Measurements from ENCODE around the gene FOXO3. TPM values are rescaled to one million over a fixed set of nuclear protein-coding genes. Genes with fewer than 3 reads are reported as not detected.

FOXO3 gene
- total RNA-seq, 1 donor from 2014 or later, result 13.7 TPM

DNA sequence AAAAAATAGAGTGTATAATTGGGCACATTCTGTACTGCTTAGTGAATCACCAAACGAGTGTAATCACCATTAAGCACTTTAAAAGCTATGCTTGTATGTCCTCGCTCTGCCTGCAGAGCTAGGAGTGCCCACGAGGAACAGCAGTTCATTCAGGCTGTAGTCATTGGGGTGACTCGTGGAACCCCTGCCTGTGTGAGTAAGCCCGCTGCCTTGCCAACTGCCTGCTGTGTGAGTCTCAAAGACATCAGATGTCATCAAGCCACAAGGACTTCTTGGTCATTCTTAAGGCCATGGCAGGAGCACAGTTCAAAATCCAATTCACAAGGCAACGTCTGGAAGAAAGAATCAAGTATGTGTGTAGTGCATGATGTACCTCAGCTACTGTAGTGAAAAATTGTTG lies 60.4 kb downstream of the FOXO3 start:
- no peak overlapping the region for H3K4me3 Mint-ChIP-seq
- Histone ChIP-seq H3K4me2 (no peak overlapping the region), H3K79me2 (ENCODE audit: low read depth) (peaks cover 6% of the 10 kb centered on the region), H3K4me3 (no peak overlapping the region), H2AFZ (replicated peaks) (no peak overlapping the region), H3K4me1 (no peaks in the 10 kb centered on the region), H3K27me3 (no peaks in the 10 kb centered on the region), H4K20me1 (ENCODE audit: low read depth) (peaks cover 23% of the 10 kb centered on the region), H3K27ac (no peak overlapping the region), H3F3A (ENCODE audit: low read depth) (no peaks in the 10 kb centered on the region), H3K36me3 (no peaks in the 10 kb centered on the region), H3K9me3 (ENCODE audit: low read depth) (no peaks in the 10 kb centered on the region), H3K9ac (no peak overlapping the region)
- H3K27me3 Mint-ChIP-seq (ENCODE audit: insufficient read depth, low read depth), result no peaks in the 10 kb centered on the region
- no peaks in the 10 kb centered on the region for H3K9me3 Mint-ChIP-seq
- peaks cover 13% of the 10 kb centered on the region for H3K4me1 Mint-ChIP-seq
- peaks cover 5% of the 10 kb centered on the region for H3K36me3 Mint-ChIP-seq
- DNase-seq (ENCODE audit: low spot score), result no peak
- no peak for TF ChIP-seq EZH2phosphoT487 (IDR thresholded peaks at IDR 0.05)
- TF ChIP-seq, protein P1, sequence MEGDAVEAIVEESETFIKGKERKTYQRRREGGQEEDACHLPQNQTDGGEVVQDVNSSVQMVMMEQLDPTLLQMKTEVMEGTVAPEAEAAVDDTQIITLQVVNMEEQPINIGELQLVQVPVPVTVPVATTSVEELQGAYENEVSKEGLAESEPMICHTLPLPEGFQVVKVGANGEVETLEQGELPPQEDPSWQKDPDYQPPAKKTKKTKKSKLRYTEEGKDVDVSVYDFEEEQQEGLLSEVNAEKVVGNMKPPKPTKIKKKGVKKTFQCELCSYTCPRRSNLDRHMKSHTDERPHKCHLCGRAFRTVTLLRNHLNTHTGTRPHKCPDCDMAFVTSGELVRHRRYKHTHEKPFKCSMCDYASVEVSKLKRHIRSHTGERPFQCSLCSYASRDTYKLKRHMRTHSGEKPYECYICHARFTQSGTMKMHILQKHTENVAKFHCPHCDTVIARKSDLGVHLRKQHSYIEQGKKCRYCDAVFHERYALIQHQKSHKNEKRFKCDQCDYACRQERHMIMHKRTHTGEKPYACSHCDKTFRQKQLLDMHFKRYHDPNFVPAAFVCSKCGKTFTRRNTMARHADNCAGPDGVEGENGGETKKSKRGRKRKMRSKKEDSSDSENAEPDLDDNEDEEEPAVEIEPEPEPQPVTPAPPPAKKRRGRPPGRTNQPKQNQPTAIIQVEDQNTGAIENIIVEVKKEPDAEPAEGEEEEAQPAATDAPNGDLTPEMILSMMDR (IDR thresholded peaks at IDR 0.05), result no peak
- H3K27ac Mint-ChIP-seq, result no peak overlapping the region

GRCh38 chr6:108622641-108623298 lies 62.1 kb downstream of the FOXO3 start:
- DNase-seq (ENCODE audit: low spot score), result no peak
- Mint-ChIP-seq H3K4me1 (peaks cover 15% of the 10 kb centered on the region), H3K27me3 (ENCODE audit: insufficient read depth, low read depth) (no peaks in the 10 kb centered on the region), H3K27ac (no peak overlapping the region), H3K9me3 (no peaks in the 10 kb centered on the region), H3K36me3 (peaks cover 5% of the 10 kb centered on the region), H3K4me3 (no peak overlapping the region)
- Histone ChIP-seq H3K4me1 (peaks cover 1% of the 10 kb centered on the region), H3K4me2 (no peak overlapping the region), H3F3A (ENCODE audit: low read depth) (no peaks in the 10 kb centered on the region), H3K79me2 (ENCODE audit: low read depth) (peaks cover 6% of the 10 kb centered on the region), H3K36me3 (no peaks in the 10 kb centered on the region), H3K27ac (no peak overlapping the region), H2AFZ (replicated peaks) (no peak overlapping the region), H3K9ac (no peak overlapping the region), H3K4me3 (no peak overlapping the region), H3K9me3 (ENCODE audit: low read depth) (no peaks in the 10 kb centered on the region), H4K20me1 (ENCODE audit: low read depth) (peaks cover 32% of the 10 kb centered on the region), H3K27me3 (no peaks in the 10 kb centered on the region)
- TF ChIP-seq EZH2 (IDR thresholded peaks at IDR 0.05) (no peak), EZH2phosphoT487 (IDR thresholded peaks at IDR 0.05) (no peak)
- TF ChIP-seq, protein P1 (IDR thresholded peaks at IDR 0.05), result no peak

DNA sequence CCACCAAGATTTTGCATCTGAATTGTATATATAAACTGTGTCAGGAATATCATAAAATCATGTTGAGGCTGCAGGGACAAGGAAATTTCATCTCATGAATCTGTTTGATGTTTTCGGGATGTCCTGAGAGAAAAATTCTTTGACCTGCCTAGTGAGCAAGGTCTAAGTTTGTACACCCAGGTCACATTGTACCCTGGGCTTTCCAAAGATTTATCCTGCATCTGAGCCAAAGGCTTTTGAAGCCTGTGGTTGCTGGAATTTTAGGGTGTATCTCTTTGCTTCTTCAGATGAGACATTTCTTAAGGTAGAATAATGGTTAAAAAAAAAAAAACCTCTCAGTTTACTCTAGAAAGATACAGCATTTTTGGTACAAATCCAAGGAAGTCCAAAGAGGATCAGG lies 63.3 kb downstream of the FOXO3 start:
- H2AFZ ChIP-seq (replicated peaks), result no peak overlapping the region
- Mint-ChIP-seq H3K4me3 (no peak overlapping the region), H3K4me1 (peaks cover 22% of the 10 kb centered on the region), H3K27ac (no peak overlapping the region), H3K27me3 (ENCODE audit: insufficient read depth, low read depth) (peaks cover 3% of the 10 kb centered on the region), H3K36me3 (peaks cover 2% of the 10 kb centered on the region), H3K9me3 (no peaks in the 10 kb centered on the region)
- H3K27ac ChIP-seq, result no peak overlapping the region
- H3K27me3 ChIP-seq, result no peaks in the 10 kb centered on the region
- H3K79me2 ChIP-seq (ENCODE audit: low read depth), result peaks cover 1% of the 10 kb centered on the region
- H3K4me2 ChIP-seq, result no peak overlapping the region
- no peaks in the 10 kb centered on the region for H3K9me3 ChIP-seq (ENCODE audit: low read depth)
- H4K20me1 ChIP-seq (ENCODE audit: low read depth), result peaks cover 33% of the 10 kb centered on the region
- no peak for DNase-seq (ENCODE audit: low spot score)
- no peak overlapping the region for H3K9ac ChIP-seq
- no peak for TF ChIP-seq EZH2phosphoT487 (IDR thresholded peaks at IDR 0.05)
- TF ChIP-seq, protein P1 (IDR thresholded peaks at IDR 0.05), result no peak
- no peak for TF ChIP-seq EZH2 (IDR thresholded peaks at IDR 0.05)
- no peak overlapping the region for H3K4me3 ChIP-seq
- H3K4me1 ChIP-seq, result peaks cover 6% of the 10 kb centered on the region
- H3F3A ChIP-seq (ENCODE audit: low read depth), result no peaks in the 10 kb centered on the region
- no peaks in the 10 kb centered on the region for H3K36me3 ChIP-seq

All from neural progenitor cell (in vitro differentiated cells).